Measurements from ENCODE around the gene SAMD11.

Gene SAMD11

GRCh38 chr1:947958-948357 is 24.2 kb downstream of the SAMD11 start:
- no peak for FAIRE-seq

DNA sequence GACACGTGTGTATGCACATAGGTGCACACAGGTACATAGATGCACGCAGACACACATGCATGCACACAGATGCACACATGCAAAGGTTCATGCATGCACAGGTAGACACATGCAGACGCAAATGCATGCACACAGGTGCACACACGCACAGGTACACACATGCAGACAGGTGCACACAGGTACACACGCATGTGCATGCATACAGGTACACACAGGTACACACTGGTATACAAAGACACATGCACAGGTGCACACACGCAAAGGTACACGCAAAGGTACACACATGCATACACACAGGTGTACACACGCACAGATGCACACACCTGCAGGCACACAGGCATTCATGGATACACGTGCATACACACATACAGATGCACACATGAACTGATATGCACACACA is 26.5 kb downstream of the SAMD11 start:
- no peak for FAIRE-seq

GRCh38 chr1:950881-951280 is 27.2 kb downstream of the SAMD11 start:
- no peak for FAIRE-seq

DNA sequence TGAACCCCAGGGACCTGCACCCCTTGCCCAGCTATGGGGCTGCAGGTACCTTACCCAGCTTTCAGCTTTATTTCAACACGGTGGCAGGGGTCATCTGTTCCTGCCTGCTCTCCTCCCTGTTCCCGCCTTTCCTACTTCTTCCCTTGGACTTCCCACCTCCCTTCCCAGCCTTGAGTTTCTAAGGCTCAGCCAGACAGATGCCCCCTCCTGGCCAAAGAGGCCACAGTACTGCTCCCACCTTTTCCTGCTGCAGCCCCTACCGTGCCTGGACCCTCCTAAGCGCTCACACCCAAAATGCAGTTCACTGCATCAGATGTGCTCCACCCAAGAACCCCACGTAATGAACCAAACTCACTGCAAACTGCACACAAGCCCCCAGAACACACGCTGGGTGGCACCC is 27.6 kb downstream of the SAMD11 start:
- FAIRE-seq, result no peak

- FAIRE-seq, result no peak
These were observed 28.5 kb downstream of the SAMD11 start for GRCh38 chr1:952201-952600.

GRCh38 chr1:952603-953002 is 28.9 kb downstream of the SAMD11 start:
- FAIRE-seq, result no peak

GRCh38 chr1:953524-954320 is 30.0 kb downstream of the SAMD11 start:
- FAIRE-seq, result no peak

DNA sequence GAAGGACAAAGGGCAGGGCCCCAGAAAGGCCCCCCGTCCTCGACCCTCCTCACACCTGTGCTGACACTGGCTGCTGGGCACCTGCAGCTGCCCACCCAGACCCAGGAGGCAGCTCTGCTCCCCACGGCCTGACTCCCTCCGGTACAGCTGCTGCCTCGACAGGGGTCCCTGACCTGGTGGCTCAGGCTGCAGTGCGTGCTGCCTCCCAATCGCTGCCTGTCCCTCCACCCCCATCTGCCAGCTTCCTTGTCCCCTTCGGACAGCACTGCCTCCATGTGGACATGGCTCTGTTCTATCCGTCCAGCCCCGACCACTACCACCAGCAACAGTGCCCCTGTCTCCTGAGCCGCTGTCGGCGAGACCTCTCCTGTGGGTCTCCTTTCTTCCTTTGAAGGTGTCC is 31.2 kb downstream of the SAMD11 start:
- FAIRE-seq, result no peak

- no peak for FAIRE-seq
These were observed 31.8 kb downstream of the SAMD11 start for GRCh38 chr1:955474-955873.

- FAIRE-seq, result no peak
These were observed 32.9 kb downstream of the SAMD11 start for GRCh38 chr1:956636-957035.

DNA sequence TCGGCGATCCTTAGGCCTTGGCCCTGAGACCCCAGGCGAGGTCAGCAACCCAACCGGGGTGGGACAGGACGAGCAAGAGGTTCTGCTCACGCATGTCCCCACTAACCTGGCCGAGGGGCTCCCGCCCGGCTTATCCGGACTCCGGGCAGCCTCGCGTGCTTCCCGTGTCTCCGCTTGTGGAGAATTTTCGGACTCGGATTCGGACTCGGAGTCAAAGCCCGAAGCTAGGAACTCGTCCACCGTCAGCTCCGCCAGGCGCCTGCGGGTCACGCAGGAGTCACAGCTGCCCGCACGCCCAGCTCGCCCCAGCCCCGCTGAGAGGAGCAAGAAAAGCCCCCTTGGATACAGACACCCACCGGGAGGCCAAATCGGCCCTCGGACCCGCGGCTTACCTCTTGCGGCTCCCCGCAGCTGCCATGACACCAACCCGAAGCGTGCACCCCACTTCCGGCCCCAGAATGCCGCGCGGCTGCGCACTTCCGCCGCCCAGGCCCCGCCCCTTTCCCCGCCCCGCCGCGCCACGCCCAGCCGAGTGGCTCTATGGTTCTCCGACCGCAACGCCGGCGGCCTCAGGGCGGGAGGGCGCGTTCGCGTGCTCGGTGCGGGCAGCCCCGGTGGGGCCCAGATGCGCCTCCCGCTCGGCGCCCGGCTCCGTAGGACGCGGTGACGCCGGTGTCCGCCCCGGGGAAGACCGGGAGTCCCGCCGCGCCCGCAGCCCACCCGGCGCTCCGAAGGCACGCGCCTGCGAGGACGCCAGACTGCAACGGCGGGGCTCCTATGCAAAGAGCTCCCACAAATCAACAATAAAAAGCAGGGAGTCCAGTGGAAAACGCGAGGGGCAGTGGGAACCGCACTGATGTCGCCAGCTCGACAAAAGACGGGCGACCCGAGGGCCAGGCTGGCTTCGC is 35.4 kb downstream of the SAMD11 start, which contains the start of gene NOC2L:
Gene NOC2L (minus strand): TSS at position 434 of the 908 bp plus-strand sequence. CDS start 16 bp downstream, at position 418.
- FAIRE-seq, result no peak

GRCh38 chr1:959731-960362 is 36.1 kb downstream of the SAMD11 start:
- FAIRE-seq, result no peak

GRCh38 chr1:960363-961131 is 36.8 kb downstream of the SAMD11 start, which contains the start of gene KLHL17:
KLHL17 (plus strand) TSS chr1:960584; CDS start chr1:960694, 110 bp downstream.
- no peak for FAIRE-seq

DNA sequence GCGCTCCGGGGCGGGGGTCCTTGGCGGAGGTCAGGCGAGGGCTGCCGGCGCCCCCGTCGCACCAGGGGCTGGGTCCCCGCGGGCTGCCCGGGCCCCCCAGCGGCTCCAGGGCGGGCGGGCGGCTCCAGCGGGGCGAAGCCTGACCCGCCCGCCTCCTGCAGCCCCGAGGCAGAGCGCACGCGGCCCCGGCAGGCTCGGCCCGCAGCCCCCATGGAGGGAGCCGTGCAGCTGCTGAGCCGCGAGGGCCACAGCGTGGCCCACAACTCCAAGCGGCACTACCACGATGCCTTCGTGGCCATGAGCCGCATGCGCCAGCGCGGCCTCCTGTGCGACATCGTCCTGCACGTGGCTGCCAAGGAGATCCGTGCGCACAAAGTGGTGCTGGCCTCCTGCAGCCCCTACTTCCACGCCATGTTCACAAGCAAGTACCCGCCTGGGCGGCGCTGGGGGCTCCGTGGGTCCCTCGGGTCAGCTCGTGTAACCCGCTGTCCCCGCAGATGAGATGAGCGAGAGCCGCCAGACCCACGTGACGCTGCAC is 37.5 kb downstream of the SAMD11 start:
- FAIRE-seq, result no peak

DNA sequence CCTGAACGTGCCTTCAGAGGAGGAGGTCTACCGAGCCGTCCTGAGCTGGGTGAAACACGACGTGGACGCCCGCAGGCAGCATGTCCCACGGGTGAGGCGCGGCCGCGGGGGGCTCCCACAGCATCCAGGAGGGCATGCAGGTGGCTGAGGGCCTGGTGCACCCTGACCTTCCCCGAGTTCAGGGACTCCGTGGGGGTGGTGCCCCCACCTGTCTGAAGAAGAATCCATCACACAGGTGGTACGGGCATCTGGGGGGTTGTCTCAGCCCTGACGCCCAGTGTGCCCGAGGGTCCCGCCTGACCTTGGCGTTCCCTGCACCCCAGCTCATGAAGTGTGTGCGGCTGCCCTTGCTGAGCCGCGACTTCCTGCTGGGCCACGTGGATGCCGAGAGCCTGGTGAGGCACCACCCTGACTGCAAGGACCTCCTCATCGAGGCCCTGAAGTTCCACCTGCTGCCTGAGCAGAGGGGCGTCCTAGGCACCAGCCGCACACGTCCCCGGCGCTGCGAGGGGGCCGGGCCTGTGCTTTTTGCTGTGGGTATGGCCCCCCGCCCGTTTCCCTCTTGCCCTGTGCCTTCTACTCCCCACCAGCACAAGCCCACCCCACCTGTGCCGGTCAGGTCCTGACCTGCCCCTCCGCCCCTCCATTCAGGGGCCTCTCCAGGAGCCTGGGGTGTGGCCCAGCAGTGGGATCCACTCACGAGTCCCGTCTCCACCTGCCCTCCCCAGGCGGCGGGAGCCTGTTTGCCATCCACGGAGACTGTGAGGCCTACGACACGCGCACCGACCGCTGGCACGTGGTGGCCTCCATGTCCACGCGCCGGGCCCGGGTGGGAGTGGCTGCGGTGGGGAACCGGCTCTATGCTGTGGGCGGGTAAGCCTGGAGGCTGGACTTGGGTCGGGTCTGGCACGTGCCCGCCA is 38.9 kb downstream of the SAMD11 start:
- FAIRE-seq, result no peak

- no peak for FAIRE-seq
These were observed 39.6 kb downstream of the SAMD11 start for GRCh38 chr1:963301-963651.

- FAIRE-seq, result no peak
These were observed 40.2 kb downstream of the SAMD11 start for GRCh38 chr1:963746-964525.

DNA sequence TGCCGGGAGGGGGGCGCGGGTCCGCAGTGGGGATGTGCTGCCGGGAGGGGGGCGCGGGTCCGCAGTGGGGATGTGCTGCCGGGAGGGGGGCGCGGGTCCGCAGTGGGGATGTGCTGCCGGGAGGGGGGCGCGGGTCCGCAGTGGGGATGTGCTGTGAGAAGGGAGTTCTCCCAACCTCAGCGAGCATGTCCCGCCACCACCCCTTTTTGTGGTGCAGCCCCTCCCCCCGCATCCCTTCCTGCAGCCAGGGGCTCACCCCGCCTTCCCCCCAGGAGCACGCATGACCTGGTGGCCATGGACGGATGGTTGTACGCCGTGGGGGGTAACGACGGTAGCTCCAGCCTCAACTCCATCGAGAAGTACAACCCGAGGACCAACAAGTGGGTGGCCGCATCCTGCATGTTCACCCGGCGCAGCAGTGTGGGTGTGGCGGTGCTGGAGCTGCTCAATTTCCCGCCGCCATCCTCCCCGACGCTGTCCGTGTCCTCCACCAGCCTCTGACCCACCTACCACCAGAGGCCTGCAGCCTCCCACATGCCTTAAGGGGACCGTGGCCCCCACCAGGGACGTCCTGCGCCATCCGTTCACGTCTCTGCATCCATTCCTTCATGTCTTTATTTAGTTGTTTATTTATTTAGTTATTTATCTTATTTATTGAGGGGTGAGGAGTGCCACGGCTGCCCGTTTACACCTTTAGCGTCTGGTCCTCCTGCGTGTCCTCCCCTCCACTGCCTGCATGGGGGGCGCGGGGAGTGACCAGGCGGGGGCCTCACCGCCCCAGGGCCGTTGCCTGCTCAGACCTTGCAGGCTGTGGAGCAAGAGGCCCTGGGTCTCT is 41.2 kb downstream of the SAMD11 start:
- no peak for FAIRE-seq

DNA sequence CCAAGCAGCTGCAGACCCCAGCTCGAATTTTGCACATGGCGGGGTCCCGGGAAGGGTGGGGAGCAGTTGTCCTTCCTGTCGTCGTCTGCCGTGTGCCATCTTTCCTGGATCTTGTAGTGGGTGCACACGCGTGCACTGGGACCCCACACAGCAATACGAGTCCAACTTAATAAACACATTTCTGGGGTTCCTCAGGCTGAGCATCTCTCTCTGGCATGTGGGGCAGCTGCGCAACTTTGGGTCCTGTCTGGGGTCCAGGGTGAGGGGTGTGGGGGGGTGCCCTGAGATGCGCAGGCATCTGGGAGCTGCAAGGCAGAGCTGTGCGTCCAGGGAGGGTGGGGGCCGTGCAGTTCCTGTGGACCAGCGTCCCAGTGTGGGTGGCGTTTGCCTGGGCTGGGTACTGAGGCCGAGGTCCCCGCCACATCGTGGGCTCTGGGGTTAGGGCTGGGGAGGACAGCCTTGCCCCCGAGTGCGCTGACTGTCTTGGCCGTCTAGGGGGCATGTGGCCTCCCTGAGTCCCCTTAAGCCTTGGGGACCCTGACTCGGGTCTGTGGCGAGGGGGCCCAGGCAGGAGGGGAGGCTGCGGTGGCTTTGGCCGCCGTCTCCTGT is 41.9 kb downstream of the SAMD11 start:
- FAIRE-seq, result no peak
